ENCODE data around the gene TP53AIP1. TPM values are rescaled to one million over a fixed set of nuclear protein-coding genes. Genes with fewer than 3 reads are reported as not detected.

The TP53AIP1 gene
- total RNA-seq, 1 experiment from 2014 or later, result not detected

DNA sequence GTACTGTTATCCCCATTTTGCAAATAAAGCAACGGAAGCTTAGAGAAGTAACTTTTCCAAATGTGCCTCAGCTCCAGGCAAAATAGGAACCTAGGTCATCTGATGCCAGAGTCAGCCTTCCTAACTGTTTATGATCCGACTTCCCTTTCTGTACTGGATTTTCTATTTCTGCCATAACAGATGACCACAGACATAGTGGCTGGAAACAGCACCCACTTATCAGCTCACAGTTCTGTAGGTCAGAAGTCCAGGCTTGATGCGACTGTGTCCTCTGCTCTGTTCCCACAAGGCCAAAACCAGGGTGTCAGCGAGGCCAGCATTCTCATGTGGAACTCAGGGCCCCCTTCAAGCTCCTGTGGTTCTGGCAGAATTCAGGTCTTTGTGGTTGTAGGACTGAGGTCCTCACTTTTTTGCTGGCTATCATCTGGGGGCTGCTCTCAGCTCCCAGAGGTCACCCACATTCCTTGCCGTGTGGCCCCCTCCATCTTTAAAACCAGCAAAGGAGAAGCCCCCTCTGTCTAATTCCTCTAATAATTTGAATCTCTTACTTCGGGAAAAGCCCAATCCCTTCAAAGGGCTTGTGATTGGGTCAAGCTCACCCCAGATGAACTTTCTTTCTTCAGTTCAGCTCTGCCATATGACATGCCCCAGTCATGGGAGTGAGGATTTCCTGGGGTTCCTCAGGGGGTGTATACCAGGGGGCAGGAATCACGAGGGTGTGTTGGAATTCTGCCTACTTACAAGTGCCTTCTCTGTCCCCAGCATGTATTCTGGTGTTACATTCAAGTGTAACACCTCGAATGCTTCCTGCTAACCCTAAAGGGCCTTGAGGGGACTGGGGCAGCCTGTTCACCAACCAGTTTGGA, 36.3 kb downstream of the TP53AIP1 start:
- DNase-seq (ENCODE audit: low spot score), result no peak

DNA sequence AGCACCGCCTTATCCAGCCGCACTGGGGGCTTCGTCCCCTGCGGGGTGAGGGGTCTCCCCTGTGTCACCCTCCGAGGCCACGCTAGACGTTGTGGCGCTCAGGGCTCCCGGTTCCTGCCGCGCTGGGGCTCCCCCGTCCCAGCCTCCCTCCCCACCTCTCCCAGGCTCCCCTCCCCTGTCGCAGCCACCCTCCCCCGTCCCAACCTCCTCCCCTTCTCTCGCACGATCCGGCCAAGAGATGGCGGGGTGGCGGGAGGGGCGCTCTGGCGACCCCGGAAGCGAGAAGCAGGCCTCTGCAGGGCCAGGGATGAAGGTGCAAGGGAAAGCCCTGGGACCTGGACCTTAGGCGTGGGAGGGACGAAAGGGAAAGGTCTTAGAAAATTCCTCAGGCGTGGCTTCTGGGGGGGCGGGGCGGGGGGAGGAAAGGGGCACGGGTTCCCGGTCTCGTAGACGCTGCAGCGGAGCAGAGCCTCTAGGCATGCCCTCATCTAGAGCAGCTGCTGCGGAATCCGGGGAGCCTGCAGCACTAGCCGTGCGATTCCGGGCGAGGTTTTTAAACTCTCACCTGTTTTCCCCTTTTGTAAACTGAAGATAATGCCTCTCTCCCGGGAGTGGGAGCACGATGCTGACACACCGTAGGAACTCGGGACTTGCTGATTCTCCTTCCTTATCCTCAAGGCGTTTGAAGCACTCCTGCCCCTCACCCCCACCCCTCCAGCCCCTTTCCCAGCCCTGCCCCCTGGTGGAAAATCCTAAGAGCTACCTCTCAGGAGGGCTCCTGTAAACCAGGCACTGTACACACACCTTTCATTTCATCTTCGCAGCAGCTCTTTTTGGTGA, 37.1 kb downstream of the TP53AIP1 start:
- peak; percentile 63 for DNase-seq (ENCODE audit: low spot score)

DNA sequence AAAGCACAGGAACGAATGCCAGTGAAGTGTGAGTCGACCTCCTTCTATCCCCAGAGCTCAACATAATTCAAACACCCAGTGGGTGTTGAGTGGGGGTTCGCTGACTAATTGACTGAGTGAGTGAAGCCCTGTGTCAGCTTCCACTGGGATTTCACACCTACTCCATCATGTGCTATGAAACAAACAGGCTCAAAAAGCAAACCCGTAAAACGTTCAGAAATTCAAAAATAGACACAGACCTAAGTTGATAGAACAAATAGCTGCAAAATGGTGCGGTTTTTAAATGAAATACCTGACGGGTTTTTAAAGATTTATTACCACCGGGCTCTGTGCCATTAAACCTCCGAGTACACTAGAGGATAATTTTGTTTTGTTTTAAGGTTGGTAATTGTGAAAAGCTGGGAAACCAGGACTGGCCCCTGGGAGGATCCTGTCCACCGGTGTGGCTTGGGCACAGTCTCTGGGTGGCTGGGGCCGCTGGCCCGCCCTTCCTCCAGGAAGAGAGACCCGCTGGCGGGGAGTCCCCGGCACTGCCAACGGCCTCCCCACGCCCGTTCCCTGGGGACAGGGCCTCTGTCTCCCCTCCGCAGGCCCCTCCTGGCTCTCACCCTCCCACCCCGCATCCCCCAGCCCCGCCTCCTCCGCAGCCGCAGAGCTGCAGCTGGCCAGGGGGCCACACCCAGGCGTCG, 37.9 kb downstream of the TP53AIP1 start:
- DNase-seq (ENCODE audit: low spot score), result peak; percentile 42

DNA sequence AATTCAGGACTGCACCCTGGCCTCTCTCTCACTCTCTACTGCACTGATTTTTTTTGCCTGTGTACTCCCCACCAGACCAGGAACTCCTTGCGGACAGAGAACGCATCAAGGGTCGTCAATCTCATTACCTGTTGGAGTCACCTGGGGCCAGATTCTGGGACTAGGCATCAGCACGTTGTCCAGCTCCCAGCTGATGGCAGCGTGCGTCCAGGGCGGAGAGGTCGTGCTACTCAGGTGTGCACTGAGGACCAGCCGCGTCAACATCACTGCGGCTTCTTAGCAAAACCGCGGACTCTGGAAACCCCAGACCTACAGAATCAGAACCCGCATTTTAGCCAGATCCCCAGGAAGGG, 38.4 kb downstream of the TP53AIP1 start:
- no peak for DNase-seq (ENCODE audit: low spot score)

DNA sequence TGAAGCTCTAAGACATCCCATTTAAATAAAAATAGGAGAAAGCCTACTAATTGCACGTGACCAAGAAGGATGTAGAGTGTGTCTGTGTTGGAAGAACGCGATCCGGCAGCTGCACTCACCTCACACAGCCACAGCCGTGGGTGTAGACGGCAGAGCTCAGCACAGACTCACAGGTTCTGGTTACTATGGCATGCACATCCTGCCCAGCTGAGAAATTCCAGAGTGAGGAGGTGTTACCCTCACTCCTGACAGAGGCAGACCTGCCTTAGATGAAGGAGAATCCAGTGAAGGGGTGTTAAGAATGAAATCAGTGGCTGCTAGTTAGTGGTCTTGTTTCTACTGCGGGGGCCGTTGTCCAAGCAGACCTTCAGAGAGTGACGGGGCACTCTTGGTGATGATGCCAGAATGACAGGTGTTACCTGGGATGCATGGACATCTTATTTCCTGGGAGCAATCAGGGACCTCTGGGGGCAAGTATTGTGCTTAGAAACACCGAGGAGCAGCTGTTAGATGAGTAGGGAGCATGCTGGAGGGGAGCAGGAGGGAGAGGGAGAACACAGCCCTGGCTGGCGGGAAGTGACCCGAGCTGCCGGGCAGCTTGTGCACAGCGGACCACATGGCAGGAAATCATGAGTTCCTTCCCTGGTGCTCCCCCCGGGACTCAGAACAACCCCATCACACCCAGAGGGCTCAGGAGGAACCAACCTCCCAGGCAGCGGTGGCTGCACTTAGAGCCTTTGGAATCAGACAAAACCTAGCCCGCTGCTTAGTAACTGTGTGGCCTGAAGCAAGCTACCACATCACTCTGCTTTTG, 39.2 kb downstream of the TP53AIP1 start:
- DNase-seq (ENCODE audit: low spot score), result peak; percentile 17

DNA sequence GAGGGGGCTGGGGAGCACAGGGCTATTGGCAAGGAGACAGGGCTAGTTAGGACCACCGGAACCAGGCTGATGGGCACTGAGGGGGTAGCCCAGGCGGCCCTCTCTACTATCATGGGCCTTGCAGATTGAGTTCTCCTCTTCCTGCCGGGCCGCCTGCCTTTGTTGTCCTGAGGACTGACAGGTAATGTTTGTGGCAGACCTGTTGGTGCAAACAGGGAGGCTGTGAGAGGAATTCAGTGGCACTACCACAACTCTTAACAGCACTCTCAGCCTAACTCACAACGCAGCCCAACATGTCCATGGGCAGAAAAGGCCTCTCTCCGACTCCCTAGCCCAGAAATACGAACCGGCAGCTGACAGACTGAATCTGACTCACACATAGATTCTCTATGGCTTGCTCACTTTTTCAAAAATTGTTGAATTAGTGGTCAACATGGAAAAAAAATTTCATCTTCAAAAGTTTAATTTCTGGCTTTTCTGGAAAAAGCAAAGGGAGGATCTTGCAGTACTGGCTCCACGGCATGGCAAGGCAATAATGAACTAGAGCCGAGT, 40.1 kb downstream of the TP53AIP1 start:
- DNase-seq (ENCODE audit: low spot score), result no peak

DNA sequence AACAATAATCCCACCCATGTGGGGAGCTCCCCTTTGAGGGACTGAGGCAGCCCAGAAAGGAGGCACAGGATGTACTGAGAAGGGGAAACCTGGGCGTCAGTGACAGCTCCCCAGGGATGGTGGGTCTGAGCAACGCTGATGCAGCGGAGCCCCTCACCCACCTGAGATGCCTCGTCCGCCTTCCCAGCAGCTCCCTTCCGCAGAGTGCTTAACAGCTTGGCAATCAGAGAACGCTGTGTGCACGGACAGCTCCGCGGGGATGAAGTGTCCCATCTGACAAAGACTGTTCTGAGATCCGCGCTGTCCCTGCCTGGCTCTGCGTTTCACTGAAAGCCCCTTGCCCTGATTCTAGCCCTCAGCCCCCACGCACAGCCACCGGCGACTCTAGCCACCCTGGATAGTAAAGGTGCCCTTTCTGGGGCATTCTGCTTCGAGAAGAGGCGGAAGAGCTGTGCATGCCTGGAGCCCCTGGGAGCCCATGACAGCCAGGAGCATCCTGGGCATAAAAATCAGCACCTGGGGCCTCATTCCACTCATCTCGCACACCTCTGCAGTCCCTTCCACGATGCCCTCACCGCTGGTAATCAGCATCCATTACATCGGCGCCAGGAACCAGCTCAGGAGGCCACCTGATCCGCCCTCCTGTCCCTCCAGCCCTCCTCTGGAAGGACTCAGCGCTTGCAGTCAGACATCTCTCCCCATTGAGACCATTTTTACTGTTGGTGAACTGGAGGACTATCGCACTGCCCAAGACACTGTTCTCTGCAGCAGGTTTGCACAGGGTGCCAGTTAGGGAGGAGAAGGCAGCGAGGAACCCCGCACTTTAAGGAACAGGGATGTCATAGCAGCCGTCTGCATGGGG, 40.8 kb downstream of the TP53AIP1 start:
- no peak for DNase-seq (ENCODE audit: low spot score)

DNA sequence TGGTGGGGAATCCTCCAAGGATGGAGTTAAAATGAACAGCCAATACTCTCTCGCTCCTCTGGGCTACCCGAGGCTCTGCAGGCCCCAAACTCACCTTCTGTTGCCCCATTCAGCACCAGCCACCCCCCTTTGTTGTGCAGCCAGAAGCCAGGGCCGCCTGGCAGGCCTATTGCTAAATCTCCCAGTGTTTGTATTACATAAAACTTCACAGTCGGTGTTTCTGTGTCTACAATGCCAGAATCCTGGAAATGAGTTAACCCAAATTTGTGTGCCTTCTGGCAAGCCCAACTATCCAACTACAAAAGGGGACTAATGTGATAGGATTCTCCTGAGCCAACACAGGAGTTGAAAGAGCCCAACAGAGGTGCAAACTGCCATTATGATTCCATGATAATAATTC, 42.2 kb downstream of the TP53AIP1 start:
- no peak for DNase-seq (ENCODE audit: low spot score)

DNA sequence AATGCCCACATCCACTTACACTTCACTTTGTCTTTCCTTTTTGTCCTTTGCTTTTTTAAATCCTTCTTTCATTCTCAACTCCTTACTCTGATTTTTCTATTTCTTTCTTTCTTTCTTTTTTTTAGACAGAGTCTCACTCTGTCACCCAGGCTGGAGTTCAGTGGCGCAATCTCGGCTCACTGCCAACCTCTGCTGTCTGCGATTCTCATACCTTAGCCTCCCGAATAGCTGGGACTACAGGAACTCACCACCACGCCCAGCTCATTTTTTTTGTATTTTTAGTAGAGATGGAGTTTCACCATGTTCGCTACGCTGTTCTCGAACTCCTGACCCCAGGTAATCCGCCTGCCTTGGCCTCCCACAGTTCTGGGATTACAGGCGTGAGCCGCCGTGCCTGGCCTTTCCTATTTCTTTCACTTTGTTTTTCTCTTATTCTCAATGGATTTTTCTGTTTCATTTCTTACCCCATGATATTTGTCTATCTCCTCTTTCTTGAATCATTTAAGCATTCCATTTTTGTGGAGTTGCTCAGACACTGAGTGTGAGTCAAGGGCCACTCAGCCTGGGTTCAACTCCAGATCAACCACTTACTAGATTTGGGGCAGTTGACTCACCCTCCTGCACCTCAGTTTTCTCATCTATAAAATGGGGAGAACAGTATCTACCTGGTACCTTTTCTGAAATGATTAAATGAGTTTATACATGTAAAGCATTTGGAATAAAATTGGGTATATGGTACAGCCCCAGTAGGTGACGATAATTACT, 43.9 kb downstream of the TP53AIP1 start:
- no peak for DNase-seq (ENCODE audit: low spot score)

DNA sequence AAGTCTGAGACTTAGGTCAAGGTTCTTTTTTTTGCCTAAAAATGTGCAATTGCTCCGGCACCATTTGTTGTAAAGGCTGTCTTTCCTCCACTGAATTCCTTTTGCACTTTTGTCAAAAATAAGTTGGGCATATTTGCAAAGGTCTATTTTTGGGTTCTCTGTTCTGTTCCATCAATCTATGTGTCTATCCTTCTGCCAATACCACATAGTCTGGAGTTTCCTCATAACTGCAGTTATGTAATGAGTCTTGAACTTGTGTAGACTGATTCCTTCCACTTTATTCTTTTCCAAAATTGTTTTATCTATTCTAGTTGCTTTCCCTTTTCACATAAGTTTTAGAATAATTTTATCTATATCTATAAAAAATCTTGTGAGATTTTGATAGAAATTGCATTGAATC, 44.8 kb downstream of the TP53AIP1 start:
- DNase-seq (ENCODE audit: low spot score), result no peak

DNA sequence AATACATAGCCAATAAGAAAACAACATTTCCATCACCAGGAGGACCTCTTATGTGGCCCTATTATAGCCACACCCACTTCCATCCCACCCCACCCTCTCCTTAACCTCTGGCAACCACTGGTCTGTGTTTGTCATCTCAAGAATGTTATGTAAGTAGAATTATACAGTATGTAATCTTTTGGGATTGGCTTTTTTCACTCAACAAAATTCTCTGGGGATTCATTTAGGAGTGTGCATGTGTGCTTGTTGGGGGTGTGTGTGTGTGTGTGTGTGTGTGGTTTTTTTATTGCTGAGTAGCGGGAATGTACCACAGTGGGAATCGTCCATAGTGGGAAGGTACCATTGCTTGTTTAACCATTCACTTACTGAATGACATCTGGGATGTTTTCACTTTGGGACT, 46.3 kb downstream of the TP53AIP1 start:
- no peak for DNase-seq (ENCODE audit: low spot score)

DNA sequence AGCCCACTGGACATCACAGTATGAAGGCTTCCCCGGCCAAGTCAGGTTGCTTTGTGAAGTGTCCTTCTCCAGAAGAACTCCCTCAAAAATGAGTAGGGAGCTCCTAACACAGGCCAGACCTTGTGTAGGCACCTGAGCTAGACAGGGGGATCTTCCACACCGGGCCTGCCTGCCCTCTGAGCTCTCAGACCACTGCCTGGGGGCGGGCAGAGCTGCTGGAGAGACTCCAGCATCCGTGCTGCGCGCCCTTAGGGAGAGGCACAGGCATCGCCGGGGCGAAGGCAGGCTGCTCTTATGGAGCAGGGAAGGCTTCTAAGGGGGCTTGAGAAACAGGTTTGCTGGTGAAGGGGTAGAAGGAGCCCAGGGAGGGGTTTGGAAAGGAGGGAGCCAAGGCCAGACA, 47.1 kb downstream of the TP53AIP1 start:
- no peak for DNase-seq (ENCODE audit: low spot score)

DNA sequence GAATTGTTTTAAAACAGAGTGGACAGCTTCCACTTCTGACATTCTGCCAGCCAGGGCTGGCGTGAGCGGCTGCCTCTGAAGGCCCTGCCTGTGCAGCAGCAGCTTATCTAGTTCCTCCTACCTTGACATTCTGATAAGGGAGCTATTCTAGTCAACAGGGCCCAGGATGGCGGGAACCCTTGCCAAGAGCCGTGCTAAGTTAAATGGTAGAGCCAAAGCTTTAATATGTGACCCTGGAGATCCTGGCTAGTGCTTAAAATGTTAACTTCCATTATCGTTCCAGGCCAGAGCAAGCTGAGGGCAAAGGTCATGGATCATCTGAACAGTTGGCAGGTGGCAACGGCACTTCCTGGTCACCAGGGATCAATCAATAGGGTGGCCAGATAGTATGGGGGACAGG, 48.0 kb downstream of the TP53AIP1 start:
- no peak for DNase-seq (ENCODE audit: low spot score)

DNA sequence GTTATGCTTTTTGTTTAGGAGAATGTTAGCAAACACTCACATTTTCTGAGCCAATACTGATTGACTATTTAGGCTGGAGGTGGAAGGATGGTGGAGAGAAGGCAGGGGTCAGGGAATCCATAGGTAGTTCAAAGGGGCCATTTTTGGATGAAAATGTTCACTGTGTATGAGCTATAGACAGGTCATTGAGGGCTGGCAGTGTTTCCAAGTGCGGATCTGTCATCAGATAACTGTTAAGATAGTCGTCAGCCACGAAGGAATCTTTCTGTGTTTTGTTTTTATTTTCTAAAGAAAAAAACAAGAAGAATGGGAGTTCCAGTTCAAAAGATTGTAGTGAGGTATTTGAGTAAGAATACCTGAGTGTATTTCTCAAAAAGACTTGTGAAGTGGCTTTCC, 48.4 kb downstream of the TP53AIP1 start:
- DNase-seq (ENCODE audit: low spot score), result no peak

DNA sequence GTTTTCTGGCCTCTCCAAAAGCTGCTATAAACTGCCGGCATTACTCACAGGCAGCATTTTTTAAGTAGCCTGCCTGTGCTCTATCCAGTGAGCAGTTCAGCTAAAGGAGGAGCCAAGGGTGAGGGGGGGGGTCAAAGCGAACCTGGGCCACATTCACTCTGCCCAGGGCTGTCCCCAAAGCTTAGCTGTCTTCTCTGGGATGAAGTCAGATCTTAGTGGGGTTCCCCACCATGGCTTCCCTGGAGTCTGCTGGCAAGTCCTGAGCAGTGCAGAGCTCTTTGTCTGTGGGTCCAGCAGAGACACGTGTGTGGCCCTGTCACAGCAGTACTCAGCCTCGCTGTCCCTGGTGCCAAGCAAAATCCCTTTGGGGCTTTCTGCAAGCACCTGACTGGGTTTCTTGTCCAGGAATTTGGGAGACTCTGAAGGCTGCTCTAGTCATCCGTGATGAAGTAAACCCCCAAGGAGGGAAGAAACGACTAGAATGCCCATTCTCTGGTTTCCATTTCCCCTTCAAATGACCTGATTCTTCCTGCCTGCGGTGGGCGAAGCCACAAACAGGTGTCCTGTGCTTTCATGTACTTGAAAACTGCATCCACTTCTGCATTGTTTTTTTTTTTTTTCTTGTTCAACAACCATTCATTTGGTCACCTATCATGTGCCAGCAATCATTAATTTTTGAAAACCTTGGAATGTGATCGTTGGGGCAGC, 48.9 kb downstream of the TP53AIP1 start:
- no peak for DNase-seq (ENCODE audit: low spot score)

DNA sequence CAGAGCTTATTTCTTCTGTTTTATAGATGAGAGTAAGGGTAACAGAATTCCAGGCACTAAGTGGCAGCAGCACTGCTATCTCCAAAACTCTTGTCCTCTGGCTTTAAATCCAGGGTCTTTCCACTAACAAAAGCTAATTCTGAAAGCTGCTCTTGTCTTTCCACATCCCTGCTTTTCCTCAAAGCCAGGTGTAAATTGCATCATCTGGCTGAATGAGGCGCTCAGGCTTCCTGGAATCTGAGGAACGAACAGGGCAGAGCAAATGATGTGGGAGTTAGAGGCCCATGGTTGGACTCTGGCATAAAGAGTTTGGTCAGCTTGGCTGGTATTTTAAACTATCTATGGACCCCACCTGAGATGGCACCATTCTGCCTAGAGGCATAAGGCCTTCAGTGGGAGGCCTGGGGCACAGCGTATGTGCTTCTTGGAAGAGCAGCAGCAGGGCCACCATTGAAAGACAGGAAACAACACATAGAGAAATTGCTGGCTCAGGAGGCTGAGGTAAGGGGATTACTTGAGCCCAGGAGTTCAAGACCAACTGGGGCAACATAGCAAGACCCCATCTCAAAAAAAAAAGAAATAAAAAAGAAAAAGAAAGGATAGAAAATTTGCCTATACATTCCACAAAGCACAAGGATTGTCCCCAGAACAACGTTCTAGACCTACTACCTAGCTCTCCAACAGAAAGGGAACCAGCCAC, 49.7 kb downstream of the TP53AIP1 start:
- no peak for DNase-seq (ENCODE audit: low spot score)

DNA sequence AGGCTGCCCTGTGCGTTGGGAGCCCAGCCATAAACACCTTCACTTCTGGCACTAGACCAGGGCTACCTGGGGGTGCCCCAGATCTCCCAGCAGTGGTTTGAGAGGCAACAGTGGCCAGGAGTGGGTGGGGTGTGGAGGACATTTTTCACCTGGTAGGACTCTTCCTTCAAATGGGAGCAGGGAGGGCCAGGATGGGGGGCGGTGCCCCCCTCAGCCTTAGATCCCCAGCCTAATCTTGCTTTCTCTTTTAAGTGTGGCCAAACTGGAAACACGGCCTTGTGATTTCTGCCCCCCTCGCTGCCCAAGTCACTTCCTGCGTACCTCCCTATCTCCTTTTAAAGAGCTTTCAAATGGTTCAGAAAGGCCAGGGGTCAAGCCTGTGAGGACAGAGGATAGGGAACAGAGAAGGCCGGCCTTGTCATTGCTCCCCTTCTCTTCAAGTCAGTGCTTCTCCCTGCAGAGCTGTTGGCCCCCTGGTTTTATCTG, 50.7 kb downstream of the TP53AIP1 start:
- no peak for DNase-seq (ENCODE audit: low spot score)

Data from H4 (cell line).